ENCODE measurements around the gene FAM120A.

- no peak for TF ChIP-seq CTCF (IDR thresholded peaks at IDR 0.05)
- no peak for TF ChIP-seq POLR2A (IDR thresholded peaks at IDR 0.05)
Measured at GRCh38 chr9:93603011-93603410, 151.5 kb downstream of the FAM120A start.

All from upper lobe of left lung (tissue), 4 donors.